NCI-H2227 (cell line): ENCODE measurements around the gene CLIP4.

ENCODE experiments used
- DNase-seq: peaks from one replicate; lab custom pipeline; 2025; ENCODE audit not compliant: unreplicated experiment; lab: John Stamatoyannopoulos, UW

Gene CLIP4

DNA sequence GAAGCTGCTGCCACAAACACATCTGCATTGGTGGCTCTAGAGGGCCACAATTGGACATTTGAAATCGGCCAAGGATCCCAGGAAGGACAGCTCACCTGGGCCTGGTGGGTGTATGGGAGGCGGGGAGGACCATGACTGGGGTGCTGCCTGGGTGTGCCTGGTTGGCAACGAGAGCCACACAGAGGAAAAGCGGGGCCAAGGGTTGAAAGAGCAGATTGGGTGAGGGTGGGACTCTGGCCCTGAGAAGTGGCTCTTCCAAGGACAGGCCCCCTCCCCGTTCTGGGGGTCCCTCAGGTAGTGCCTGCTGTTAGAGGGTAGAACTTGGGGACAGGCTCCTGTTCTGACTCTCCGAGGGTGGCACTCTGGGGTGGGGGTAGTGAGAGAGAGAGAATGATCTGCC lies 102.9 kb downstream of the CLIP4 start:
- DNase-seq = no peak

DNA sequence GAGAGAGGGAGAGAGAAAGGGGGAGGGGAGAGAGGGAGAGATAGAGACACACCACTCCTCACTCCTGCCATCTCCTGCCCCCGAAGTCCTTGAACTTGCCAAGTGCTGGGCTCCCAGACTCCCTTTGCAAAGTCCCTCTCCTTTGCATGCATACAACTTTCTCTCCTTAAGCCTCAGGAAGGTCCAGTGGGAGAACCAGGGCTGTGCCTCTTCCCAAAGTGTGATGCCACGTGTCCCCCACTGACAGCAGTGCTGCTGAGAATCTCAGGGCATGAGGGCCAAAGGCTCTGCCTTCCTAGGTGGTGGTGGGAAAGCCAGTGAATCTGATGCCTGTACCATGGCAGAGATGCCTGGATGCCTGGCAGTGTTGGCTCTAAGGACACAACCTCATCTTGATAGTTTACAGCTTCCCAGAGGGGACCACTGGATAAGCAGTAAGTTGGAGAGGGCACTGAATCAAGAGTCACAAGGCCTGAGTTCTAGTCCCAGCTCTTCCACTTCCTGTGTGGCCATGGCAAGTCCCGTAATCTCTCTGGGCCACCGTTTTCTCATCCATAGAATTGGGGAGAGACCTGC lies 103.4 kb downstream of the CLIP4 start:
- DNase-seq = no peak

DNA sequence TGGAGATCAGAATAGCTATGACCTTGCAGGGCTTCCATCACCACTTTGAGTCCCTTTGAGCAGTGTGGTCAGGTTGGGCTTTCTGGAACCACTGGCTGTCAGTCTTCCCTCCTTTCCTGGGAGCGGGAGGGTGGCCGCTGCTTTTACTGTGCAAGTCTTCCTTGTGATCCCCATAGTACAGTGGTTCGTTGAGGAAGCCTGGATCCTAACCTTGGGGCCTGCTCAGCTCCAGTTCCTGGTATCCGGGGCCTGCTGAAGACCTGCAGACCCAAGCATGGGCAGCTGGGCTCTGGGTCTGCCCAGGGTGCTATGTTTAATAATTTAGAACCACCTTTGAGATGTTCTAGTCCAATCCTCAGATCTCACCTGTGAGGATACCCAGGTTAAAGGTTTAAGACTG lies 104.2 kb downstream of the CLIP4 start:
- no peak for DNase-seq

DNA sequence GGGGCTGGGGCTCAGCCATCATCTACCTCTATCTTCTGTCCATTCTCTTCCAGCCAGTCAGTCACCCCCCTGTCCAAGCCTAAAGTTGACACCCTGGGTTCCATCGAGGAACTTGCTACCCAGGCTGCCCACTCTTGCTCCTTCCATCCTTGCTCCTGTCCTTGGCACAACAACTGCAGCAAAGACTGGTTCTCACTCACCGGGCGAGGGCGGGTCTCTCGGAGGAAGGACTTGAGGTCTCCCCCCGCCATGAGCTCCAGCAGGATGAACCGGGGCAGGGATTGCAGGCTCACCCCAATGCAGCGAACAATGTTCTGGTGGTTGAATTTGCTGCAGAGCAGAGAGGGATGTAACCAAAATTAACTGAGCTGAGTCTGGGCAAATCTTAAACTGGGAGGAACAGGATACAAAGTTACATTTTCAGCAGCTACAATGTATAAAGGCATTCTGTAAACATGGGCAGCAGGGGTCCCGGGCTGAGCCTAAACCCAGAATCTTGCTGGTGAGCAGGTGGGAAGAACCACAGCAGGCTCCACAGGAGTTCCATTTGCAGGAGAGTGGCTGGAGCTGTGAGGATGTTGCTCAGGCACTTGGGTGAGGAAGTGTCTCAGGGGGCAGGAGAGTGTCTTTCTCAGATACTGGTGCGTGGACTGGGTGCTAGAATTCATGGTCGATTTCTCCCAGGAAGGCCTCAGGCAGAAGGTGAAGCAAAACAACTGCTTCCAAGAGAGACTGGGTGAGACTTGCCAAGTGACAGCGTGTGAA lies 105.5 kb downstream of the CLIP4 start:
- no peak for DNase-seq

DNA sequence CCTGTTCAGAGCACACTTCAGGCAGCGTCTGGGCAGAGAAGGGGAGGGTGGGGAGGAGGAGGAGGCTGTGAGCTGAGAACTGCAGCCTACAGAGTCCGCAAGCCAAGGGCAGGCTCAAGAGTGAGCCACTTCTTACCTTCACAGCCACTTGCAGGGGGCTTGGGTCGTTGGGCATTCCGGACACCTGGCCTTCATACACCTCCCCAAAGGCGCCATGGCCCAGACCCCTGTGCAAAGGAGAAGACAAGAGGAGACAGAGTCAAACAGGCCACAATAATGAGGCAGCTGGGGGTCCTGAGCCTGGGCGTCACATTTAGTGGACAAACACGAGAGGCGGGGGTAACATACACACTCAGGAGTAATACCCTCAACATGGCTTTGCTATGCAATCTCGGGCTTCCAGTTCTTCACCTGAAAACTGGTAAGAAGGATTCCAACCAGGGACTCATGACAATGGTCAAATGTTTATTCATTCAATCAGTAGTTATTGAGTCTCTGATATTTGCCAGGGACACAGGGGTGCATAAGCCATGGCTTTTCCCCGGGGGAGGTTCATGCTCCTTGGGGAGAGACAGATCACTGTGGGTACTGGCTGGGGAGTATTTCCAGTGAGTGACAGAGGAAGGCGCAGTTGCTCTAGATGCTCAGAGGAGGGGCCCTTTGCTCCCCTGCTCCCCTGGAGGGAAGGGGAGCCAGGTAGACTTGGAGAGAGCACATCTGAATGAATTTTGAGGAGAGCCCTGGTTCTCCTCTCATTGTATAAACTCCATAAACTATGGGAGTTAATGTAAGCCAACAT lies 107.4 kb downstream of the CLIP4 start:
- no peak for DNase-seq

DNA sequence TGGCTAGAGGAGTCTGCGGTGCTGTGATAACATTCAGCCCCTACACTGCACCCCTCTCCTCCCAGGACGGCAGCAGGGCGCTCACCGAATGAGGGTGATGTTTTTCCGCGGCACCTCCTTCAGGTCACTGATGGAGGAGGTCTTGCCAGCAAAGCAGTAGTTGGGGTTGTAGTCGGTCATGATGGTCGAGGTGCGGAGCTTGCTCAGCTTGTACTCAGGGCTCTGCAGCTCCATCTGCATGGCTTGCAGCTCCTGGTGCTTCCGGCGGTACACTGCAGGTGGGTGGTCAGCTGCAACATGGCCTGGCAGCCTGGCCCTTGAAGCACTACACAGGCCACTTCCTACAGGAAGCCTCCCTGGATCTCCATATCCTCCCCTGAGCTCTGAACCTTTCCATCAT lies 108.0 kb downstream of the CLIP4 start:
- no peak for DNase-seq

DNA sequence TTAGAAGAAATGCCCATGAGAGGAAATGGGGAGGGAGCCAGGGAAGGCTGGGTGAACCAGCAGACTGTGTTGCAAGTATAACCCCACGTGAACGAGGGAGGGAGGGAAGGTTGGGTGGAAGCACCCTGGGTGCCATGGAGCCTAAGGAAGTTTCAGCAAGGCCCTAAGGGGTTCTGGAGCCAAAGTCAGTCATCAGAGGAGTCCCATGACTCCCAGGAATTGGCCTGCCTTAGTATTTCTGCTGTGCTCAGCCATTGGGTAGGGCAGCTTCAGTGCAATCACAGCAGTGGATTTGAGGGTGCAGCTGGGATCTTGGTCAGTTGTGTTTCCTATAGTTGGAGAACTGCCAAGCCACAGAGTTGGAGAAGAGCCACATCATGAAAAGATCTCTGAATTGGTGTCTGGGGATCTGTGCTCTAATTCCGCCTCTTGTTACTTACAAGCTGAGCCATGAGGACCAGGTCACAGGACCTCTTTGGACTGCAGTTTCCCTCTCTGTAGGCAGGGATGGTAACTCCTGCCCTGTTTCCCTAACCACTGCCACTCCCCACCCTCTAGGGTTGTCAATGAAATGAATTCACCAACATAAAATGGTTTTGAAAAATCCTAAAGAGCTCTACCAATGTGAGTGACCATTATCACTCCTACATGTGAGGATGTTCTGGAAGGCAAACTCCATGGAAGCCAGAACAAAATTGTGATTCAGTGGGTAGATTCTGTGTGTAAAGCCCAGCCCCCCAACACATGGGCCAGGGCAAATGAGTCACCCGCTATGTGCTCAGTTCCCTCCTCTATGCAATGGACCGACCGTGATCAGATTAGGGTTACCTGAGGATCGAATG lies 108.9 kb downstream of the CLIP4 start:
- no peak for DNase-seq

DNA sequence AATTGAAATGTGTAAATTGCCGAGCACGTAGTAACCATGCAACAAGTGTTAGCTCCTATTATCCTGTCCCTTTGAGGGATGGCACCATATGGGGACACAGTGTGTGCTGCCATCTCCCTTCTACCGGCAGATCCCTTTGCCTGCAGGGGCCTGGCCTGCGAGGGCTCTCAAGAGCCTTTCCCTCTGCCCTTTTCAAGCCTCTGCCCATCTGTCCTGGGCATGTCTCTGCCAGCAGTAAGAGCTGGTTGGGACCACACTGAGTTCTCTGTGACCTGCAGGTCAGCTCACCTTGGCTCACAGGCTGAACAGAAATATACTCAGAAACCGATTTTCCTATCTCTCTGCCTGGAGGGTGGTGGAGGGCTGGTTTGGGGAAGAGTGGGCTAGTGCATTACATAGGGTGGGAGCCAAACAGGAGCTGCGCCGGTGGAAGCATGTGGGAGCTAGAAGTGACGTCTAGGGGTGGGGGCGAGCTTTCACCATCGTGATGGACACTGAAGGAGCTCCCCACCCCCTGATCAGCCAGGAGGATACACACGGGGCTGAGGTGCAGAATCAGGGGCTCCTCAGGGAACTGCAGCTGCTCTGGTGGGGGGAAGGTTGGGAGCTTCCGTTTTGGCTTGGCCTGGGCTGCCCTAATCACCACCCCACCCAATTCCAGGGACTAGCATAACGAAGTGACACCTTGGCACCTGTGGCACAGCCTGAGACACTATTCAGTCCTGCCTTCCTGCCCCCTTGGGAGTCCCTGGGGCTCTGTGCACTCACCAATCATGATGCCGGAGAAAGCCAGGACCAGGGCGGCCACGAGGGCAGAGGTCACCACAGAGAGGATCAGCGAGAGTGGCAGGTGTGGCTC lies 109.7 kb downstream of the CLIP4 start:
- no peak for DNase-seq

DNA sequence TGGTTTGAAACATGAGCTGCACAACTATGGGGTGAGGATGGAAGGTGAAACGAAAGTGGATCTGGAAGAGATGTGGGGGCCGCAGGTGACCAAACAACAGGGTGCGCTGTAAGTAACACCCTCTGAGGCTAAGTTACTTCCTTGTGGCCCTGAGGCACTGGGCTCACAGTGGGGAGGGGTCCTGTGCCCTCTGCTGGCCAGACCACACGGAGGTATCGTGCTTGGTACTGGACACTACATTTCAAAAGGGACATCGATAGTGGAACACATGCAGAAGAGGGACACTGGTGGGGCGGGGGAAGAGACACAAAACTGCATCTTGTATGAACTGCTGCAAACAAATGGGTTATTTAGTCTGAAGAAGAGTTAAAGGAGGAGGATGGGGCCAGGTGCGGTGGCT lies 110.6 kb downstream of the CLIP4 start:
- DNase-seq = no peak

DNA sequence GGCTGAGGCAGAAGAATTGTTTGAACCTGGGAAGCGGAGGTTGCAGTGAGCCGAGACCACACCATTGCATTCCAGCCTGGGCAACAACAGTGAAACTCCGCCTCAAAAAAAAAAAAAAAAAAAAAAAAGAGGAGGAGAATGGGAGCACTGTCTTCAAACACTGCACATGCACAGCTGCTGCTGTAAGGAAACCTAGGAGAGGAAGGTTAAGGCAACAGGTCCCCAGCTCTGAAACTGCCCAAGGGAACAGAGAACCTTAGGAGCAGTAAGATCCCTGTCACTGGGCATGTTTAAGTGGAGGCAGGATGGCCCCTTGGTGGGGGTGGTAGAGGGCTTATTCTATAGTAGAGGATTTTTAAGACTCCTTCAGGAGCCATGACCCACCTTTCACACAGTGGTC lies 111.2 kb downstream of the CLIP4 start:
- no peak for DNase-seq

DNA sequence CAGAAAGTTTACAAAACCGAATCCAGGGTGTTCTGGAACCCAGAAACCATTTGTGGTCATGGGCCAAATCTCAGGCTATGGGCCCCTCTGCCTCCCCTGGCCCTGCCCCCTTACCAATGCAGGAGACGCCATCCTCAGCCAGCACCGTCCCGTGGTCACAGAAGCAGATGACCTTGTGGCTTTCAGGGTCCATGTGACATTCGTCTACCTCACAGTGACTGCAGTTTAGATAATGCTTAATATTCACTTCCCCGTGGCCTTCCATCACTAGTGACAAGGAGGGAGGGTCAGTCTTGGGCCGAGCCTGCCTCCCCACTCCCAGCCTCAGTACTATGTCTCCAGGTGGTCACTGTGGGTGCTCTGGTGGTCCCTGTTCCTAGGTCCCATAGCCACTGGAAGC lies 111.6 kb downstream of the CLIP4 start:
- DNase-seq = no peak

DNA sequence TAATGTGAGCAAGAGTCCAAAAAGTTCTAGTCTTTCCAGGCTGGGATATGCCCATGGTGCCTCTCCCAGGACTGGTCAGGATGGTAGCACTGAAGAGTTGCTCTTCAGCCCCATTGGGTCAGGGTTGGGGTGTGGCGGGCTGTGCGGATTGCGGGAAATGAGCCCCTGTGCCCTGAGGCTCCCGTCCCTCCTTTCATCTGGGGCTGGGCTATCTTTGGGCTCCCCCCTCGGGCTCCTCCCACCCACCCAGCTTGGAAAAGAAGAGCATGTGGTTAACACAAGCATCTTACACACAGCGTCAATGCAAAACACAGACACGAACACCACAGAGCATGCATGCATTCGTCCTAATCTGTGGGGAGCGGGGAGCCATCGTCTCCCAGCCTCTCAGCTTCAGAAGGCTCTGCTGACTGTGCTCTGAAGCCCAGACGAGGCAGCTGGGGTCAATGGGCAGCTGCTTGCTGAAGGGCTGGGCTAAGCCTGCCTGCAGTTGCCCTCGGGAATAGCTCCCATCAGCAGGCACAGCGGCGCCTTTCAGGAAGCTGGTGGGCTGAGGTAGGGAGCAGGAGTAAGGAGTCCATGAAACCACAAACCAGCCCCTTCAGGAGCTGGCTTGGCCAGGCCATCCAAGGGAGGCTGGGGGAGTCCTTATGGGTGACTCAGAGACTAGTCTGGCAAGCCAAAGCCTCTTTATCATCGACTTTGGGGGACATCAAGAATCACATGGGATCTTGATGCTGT lies 112.9 kb downstream of the CLIP4 start:
- DNase-seq = no peak

DNA sequence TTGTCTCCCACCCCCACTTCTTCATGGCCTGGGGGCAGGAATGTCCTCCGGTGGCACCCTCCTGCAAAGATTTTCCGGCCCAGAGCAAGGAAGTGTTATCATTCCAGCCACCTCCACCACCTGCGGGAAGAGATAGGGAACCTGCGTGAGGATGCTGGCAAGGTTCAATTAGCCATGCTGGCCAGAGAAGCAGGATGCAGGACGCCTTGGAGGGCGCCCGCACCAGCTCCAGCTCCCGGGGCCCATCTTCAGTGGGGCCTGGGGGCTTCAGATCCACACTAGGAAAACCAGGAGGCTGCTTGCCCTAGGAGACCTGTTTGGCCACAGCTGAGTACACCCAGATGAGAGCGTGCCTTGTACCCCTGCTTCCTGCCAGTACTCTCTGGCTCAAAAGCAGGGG lies 113.7 kb downstream of the CLIP4 start:
- no peak for DNase-seq

DNA sequence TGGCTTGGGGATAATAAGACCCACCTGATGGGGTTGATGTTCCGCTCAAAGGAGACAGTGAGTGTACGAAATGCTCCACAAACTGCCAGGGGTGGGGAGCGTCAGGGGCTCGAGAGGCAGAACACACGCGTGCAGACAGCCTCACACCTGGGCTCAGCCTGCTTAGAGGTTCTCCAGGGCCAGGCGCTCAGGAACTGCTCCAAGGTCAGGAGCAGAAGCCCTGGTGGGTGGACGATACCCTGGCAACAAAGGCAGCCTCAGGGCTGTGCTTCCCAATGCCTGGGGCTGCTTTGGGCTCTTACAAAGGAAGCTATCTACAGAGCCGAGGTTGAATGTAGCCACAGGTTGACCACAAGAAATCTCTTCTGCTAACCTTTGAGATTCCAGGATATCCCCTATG lies 114.4 kb downstream of the CLIP4 start:
- no peak for DNase-seq

DNA sequence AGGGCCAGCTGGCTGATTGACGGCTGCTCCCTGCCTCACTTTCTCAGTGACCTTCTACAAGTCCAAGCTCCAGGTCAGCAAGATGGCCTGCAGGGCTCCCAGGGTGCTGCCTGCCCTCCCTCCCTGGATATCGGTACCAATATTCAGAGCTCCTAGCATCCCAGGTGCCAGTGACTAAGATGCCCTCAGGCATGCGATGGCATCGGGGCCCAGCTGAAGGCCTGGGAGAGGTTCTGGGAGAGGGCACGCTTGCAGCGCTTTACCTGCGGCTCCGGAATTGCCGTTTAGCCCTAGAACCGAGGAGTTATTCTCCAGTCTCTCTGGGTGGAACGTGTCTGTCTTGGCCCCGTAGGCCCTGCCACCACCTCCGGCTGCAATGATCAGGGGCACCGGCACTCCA lies 116.8 kb downstream of the CLIP4 start:
- no peak for DNase-seq

DNA sequence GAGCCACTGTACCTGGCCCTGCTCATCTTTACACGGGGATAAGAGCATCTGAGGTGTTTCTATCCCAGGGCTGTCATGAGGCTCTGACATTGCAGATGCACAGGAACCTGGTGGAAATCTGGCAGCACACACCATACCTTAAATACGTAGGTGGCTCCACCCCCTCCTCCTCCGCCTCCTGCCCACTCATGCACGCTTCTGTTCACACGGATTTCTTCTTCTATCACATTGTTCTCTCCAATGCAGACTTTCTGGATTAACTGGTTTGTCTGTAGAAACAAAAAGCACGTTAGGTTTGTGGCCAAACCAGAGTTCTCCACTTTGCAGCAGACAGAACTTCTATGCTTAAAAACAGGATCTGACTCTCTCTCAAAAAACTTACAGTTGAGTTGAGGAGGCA lies 118.2 kb downstream of the CLIP4 start:
- DNase-seq = no peak

DNA sequence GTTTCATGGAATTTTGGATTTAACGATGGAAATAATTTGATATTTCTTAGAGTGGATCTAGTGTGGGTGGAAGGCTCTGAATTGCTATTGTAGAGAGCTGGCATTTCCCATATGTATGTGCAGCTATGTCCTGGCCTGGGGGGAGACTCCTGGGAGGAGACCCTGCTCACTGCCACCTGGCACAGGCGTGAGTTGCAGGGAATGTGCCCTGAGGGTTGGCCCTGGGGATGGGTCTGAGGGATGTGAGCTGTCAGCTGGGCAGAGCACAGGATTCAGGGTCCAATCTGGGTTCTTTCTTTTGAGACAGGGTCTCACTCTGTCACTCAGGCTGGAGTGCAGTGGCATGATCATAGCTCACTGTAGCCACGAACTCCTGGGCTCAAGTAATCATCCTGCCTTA lies 120.2 kb downstream of the CLIP4 start:
- DNase-seq = no peak

DNA sequence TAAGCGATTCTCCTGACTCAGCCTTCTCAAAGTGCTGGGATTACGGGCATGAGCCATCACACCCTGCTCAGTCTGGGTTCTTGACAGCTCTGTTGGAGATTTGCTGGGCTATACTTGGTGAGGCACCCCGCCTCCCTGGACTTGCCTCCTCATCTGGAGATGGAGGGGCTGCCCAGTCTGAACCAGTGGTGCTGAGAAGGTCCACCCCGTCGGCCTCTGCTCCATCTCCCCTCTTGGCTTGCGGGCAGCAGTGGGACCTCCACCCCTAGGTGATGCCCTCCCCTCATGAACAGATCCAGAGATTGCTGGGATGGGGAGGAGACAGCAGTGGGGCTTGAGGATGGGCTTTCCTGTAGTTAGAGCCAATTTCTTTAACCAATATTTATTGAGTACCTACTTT lies 120.9 kb downstream of the CLIP4 start:
- DNase-seq = no peak

DNA sequence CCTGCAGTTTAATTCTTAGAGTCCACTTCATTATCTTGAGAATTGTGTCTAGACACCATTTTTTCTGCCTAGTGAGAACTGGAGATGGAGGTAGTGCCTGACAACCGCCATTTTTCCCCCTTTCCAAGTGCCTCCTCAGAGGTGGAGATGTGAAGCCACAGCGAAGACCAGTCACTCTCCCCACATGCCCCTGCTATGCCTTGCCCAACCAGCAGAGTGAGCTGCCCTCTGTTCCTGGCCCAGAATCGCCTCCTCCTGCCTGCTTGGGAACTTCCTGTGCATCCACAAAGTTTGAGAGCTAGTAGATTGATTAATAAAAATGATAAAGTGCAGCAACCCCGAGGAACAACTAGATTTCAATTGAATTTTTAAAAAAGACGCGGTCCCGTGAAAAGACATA lies 123.3 kb downstream of the CLIP4 start:
- peak; percentile 11 for DNase-seq
